ENCODE results near the gene TJAP1. TPM values are rescaled to one million over a fixed set of nuclear protein-coding genes. Genes with fewer than 3 reads are reported as not detected.

TJAP1 gene
- 10 to 100 TPM; 30.2 to 32.9 TPM for total RNA-seq

- Mint-ChIP-seq H3K4me3 (peak within 1 kb of the TSS; percentile 94), H3K36me3 (ENCODE audit: low read depth) (peaks cover 10% of the 10 kb centered on the region), H3K27me3 (no peaks in the 10 kb centered on the region), H3K27ac (peak within 1 kb of the TSS; percentile 89), H3K4me1 (ENCODE audit: low read depth) (peaks cover 48% of the 10 kb centered on the region), H3K9me3 (no peaks in the 10 kb centered on the region)
- intact Hi-C loops (cut with micrococcal nuclease) = no loop called here
- POLR2A ChIA-PET = interaction anchor here (0.8 to 2.0 kb wide), 13 partner anchors 9 to 153 kb away, joined by 3 to 7 read pairs (median 3); partner anchors contain the start of genes ABCC10, DLK2, POLR1C and YIPF3
- DNase-seq (peak; percentile 98), ATAC-seq (peak; percentile 100)
- CTCF ChIA-PET = interaction anchor here (1.1 to 4.4 kb wide), 8 partner anchors 8 to 209 kb away, joined by 3 to 23 read pairs (median 4); partner anchors contain the start of genes DLK2, POLR1C and YIPF3
- no peak for TF ChIP-seq CTCF (IDR thresholded peaks at IDR 0.05)
Measured at GRCh38 chr6:43477235-43478007, at the start of gene TJAP1. TJAP1 (plus strand) TSS chr6:43477570; CDS start chr6:43499002, 21,432 bp downstream.

- ChIA-PET CTCF (interaction anchor here (0.9 to 2.2 kb wide), 5 partner anchors 11 to 199 kb away, joined by 3 to 6 read pairs (median 3); partner anchors contain the start of gene DNPH1), POLR2A (interaction anchor here (0.6 to 2.1 kb wide), 8 partner anchors 9 to 529 kb away, joined by 3 to 8 read pairs (median 4); partner anchors contain the start of genes DLK2 and TJAP1)
- H3K4me3 Mint-ChIP-seq = peak overlapping the region; percentile 87
- peak overlapping the region; percentile 95 for H3K27ac Mint-ChIP-seq
- intact Hi-C loops (cut with micrococcal nuclease) = no loop called here
- H3K36me3 Mint-ChIP-seq (ENCODE audit: low read depth) = peaks cover 3% of the 10 kb centered on the region
- ATAC-seq (no peak), DNase-seq (no peak)
- no peaks in the 10 kb centered on the region for H3K9me3 Mint-ChIP-seq
- no peaks in the 10 kb centered on the region for H3K27me3 Mint-ChIP-seq
- TF ChIP-seq CTCF (IDR thresholded peaks at IDR 0.05) = no peak
- peaks cover 16% of the 10 kb centered on the region for H3K4me1 Mint-ChIP-seq (ENCODE audit: low read depth)
Measured at GRCh38 chr6:43428112-43428570, 49.2 kb upstream of the TJAP1 start.

GRCh38 chr6:43428874-43429273, 48.5 kb upstream of the TJAP1 start:
- ChIA-PET CTCF (interaction anchor here (0.9 to 2.2 kb wide), 5 partner anchors 10 to 199 kb away, joined by 3 to 6 read pairs (median 3); partner anchors contain the start of gene DNPH1), POLR2A (interaction anchor here (0.6 to 2.1 kb wide), 3 partner anchors 8 to 393 kb away, joined by 3 to 6 read pairs (median 4); no protein-coding TSS in a partner anchor)
- H3K27me3 Mint-ChIP-seq = no peaks in the 10 kb centered on the region
- H3K9me3 Mint-ChIP-seq = no peaks in the 10 kb centered on the region
- H3K27ac Mint-ChIP-seq = peak overlapping the region; percentile 95
- intact Hi-C loops (cut with micrococcal nuclease) = no loop called here
- H3K4me3 Mint-ChIP-seq = peak overlapping the region; percentile 87
- DNase-seq (no peak), ATAC-seq (no peak)
- peaks cover 16% of the 10 kb centered on the region for H3K4me1 Mint-ChIP-seq (ENCODE audit: low read depth)
- peaks cover 3% of the 10 kb centered on the region for H3K36me3 Mint-ChIP-seq (ENCODE audit: low read depth)
- no peak for TF ChIP-seq CTCF (IDR thresholded peaks at IDR 0.05)

GRCh38 chr6:43432009-43432945, 45.1 kb upstream of the TJAP1 start:
- H3K4me3 Mint-ChIP-seq = no peak overlapping the region
- POLR2A ChIA-PET = no interaction called here
- no peak for DNase-seq

More at GRCh38 chr6:43432009-43432945, 45.1 kb upstream of the TJAP1 start:
- H3K4me1 Mint-ChIP-seq (ENCODE audit: low read depth) = peaks cover 22% of the 10 kb centered on the region
- H3K36me3 Mint-ChIP-seq (ENCODE audit: low read depth) = peaks cover 3% of the 10 kb centered on the region
- TF ChIP-seq CTCF (IDR thresholded peaks at IDR 0.05) = no peak
- H3K9me3 Mint-ChIP-seq = no peaks in the 10 kb centered on the region
- CTCF ChIA-PET = no interaction called here
- H3K27ac Mint-ChIP-seq = no peak overlapping the region
- ATAC-seq = no peak
- intact Hi-C loops (cut with micrococcal nuclease) = no loop called here
- H3K27me3 Mint-ChIP-seq = no peaks in the 10 kb centered on the region
